ENCODE measurements around the gene GPLD1. TPM values are rescaled to one million over a fixed set of nuclear protein-coding genes. Genes with fewer than 3 reads are reported as not detected.
A peak's percentile ranks its signal among the peaks of the same experiment; 100 is the strongest.

The GPLD1 gene
- total RNA-seq, 1 donor from 2014 or later: 0.13 TPM

GRCh38 chr6:24455061-24455460 lies 34.3 kb downstream of the GPLD1 start:
- no peak for DNase-seq (ENCODE audit: low read depth in 2 of 2)

- no peak for DNase-seq (ENCODE audit: low read depth in 2 of 2)
Observed at GRCh38 chr6:24454452-24454851, 34.9 kb downstream of the GPLD1 start.

- no peak for DNase-seq (ENCODE audit: low read depth in 2 of 2)
Observed at GRCh38 chr6:24453921-24454320, 35.5 kb downstream of the GPLD1 start.

GRCh38 chr6:24451581-24452388 lies 37.6 kb downstream of the GPLD1 start:
- DNase-seq (ENCODE audit: low read depth in 2 of 2): no peak

- DNase-seq (ENCODE audit: low read depth in 2 of 2): peak in 1 of 2 donors; percentile 7
Observed at GRCh38 chr6:24448828-24449525, 40.4 kb downstream of the GPLD1 start.

GRCh38 chr6:24448396-24448795 lies 41.0 kb downstream of the GPLD1 start:
- no peak for DNase-seq (ENCODE audit: low read depth in 2 of 2)

- no peak for DNase-seq (ENCODE audit: low read depth in 2 of 2)
Observed at GRCh38 chr6:24446670-24447069, 42.7 kb downstream of the GPLD1 start.

- no peak for DNase-seq (ENCODE audit: low read depth in 2 of 2)
Observed at GRCh38 chr6:24445704-24446103, 43.7 kb downstream of the GPLD1 start.

- no peak for DNase-seq (ENCODE audit: low read depth in 2 of 2)
Observed at GRCh38 chr6:24444588-24444987, 44.8 kb downstream of the GPLD1 start.

GRCh38 chr6:24441599-24441904 lies 47.8 kb downstream of the GPLD1 start:
- no peak for DNase-seq (ENCODE audit: low read depth in 2 of 2)

- DNase-seq (ENCODE audit: low read depth in 2 of 2): no peak
Observed at GRCh38 chr6:24440897-24441598, 48.3 kb downstream of the GPLD1 start.

GRCh38 chr6:24439858-24440539 lies 49.4 kb downstream of the GPLD1 start:
- no peak for DNase-seq (ENCODE audit: low read depth in 2 of 2)

GRCh38 chr6:24436979-24437378 lies 52.4 kb downstream of the GPLD1 start:
- no peak for DNase-seq (ENCODE audit: low read depth in 2 of 2)

GRCh38 chr6:24432611-24433010 lies 56.8 kb downstream of the GPLD1 start:
- no peak for DNase-seq (ENCODE audit: low read depth in 2 of 2)

GRCh38 chr6:24431045-24431451 lies 58.3 kb downstream of the GPLD1 start:
- DNase-seq (ENCODE audit: low read depth in 2 of 2): peak; percentile 45 to 54

GRCh38 chr6:24430086-24430485 lies 59.3 kb downstream of the GPLD1 start:
- no peak for DNase-seq (ENCODE audit: low read depth in 2 of 2)

GRCh38 chr6:24429146-24429545 lies 60.2 kb downstream of the GPLD1 start:
- DNase-seq (ENCODE audit: low read depth in 2 of 2): no peak

GRCh38 chr6:24428615-24429014 lies 60.8 kb downstream of the GPLD1 start:
- no peak for DNase-seq (ENCODE audit: low read depth in 2 of 2)

GRCh38 chr6:24426729-24427446 lies 62.5 kb downstream of the GPLD1 start:
- no peak for DNase-seq (ENCODE audit: low read depth in 2 of 2)

GRCh38 chr6:24425091-24425490 lies 64.3 kb downstream of the GPLD1 start:
- no peak for DNase-seq (ENCODE audit: low read depth in 2 of 2)

- DNase-seq (ENCODE audit: low read depth in 2 of 2): no peak
Observed at GRCh38 chr6:24419526-24419925, 69.9 kb downstream of the GPLD1 start.

All from dermis microvascular lymphatic vessel endothelial cell (primary cell).